ENCODE data around the gene CATSPER3. TPM values are rescaled to one million over a fixed set of nuclear protein-coding genes. Genes with fewer than 3 reads are reported as not detected.
A peak's percentile ranks its signal among the peaks of the same experiment; 100 is the strongest.

CATSPER3 gene
- polyA plus RNA-seq, 2 of the 4 experiments (the other 2 are of a cell fraction), result 0.41 to 0.74 TPM

DNA sequence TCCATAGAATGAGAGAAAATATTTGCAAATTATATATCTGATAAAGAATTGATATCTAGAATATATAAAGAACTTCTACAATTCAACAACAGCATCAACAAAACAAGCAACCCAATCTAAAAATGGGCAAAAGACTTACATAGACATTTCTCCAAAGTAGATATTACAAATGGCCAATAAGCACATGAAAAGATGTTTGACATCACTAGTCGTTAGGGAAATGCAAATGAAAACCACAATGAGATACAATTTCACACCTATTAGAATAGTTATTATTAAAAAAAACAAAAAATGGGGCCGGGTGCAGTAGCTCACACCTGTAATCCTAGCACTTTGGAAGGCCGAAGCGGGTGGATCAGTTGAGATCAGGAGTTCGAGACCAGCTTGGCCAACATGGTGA lies 24.4 kb downstream of the CATSPER3 start:
- ATAC-seq (no peak), DNase-seq (ENCODE audit: low read depth in 1 of 2, low spot score in 1 of 2) (no peak), FAIRE-seq (no peak)
- CTCF ChIA-PET, result no interaction called here
- POLR2A ChIA-PET, result no interaction called here
- WGBS (ENCODE audit: missing lambda C conversion rate), result 82% methylated on average over 5 of the region's 5 CpGs
- H3K9me3 ChIP-seq, result no peaks in the 10 kb centered on the region
- no peaks in the 10 kb centered on the region for H3K4me1 ChIP-seq
- H3K4me2 ChIP-seq, result no peak overlapping the region
- TF ChIP-seq EHF (CRISPR knock-in tag; IDR thresholded peaks at IDR 0.05) (no peak), RFX5 (IDR thresholded peaks at IDR 0.05) (peak; percentile 85), FOSL2 (IDR thresholded peaks at IDR 0.05) (no peak), FOSL2 (CRISPR knock-in tag; IDR thresholded peaks at IDR 0.05) (no peak), NPAS2 (CRISPR knock-in tag; IDR thresholded peaks at IDR 0.05; ENCODE audit: borderline replicate concordance) (no peak)
- H3K27ac ChIP-seq, result no peak overlapping the region
- no peak overlapping the region for H3K4me3 ChIP-seq

DNA sequence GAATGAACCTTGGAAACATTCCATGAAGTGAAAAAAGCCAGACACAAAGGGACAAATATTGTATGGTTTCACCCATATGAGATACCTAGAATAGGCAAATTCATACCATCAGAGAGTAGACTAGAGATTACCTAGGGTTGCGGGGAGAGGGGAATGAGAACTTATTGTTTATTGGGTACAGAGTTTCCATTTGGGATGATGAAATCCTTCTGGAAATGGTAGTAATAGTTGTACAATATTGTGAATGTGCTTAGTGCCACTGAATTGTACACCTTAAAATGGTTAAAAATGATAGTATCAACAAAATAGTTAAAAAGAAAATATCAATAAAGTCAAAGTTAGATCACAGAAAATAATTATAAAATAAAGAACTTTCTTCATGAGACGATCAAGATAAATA lies 25.5 kb downstream of the CATSPER3 start:
- no peak overlapping the region for H3K4me3 ChIP-seq
- no peak for FAIRE-seq
- WGBS (ENCODE audit: missing lambda C conversion rate), result 83% methylated on average over 2 of the region's 2 CpGs
- no peak for TF ChIP-seq CEBPB (IDR thresholded peaks at IDR 0.05)
- no peak for TF ChIP-seq FOSB (CRISPR knock-in tag; IDR thresholded peaks at IDR 0.05)
- TF ChIP-seq FOXS1 (CRISPR knock-in tag; IDR thresholded peaks at IDR 0.05), result no peak
- TF ChIP-seq ELK1 (IDR thresholded peaks at IDR 0.05; ENCODE audit: low read depth, low read length), result no peak
- TF ChIP-seq MAZ (IDR thresholded peaks at IDR 0.05; ENCODE audit: borderline replicate concordance, low read depth, low read length), result no peak
- no peak for TF ChIP-seq PHF8 (IDR thresholded peaks at IDR 0.05; ENCODE audit: borderline replicate concordance, low read depth)
- no peak for TF ChIP-seq HOXB5 (CRISPR knock-in tag; IDR thresholded peaks at IDR 0.05)
- no peak for TF ChIP-seq KDM5A (IDR thresholded peaks at IDR 0.05)
- no peak for DNase-seq (ENCODE audit: low read depth in 1 of 2, low spot score in 1 of 2)
- CTCF ChIA-PET, result no interaction called here
- no peaks in the 10 kb centered on the region for H3K4me1 ChIP-seq
- no peaks in the 10 kb centered on the region for H3K9me3 ChIP-seq
- H3K4me2 ChIP-seq, result no peak overlapping the region
- POLR2A ChIA-PET, result no interaction called here
- ATAC-seq, result no peak
- no peak overlapping the region for H3K27ac ChIP-seq

DNA sequence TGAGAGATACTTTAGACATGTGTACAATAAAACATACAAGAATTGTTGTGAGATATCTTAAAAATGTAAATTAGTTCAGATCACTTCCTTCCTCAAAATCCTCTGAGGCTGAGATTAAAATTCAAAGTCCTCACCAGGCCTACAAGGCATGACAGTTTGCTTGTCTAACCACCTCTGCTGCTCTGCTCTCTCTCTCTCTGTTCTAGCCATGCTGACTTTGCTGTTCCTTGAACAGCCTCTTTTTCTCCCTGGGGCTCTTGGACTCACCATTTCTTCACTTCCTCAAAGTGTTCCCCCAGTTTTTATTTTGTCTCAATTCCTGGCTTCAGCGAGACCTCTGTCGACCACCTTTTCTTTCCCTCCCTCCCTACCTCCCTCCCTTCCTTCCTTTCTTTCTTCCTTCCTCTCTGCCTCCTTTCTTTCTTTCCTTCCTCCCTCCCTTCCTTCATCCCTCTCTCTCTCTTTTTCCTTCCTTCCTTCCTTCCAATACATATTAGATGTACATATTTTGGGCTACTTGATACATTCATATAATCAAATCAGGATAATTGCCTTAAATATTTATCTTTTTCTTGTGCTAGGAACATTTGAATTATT lies 27.0 kb downstream of the CATSPER3 start:
- TF ChIP-seq, protein P1, sequence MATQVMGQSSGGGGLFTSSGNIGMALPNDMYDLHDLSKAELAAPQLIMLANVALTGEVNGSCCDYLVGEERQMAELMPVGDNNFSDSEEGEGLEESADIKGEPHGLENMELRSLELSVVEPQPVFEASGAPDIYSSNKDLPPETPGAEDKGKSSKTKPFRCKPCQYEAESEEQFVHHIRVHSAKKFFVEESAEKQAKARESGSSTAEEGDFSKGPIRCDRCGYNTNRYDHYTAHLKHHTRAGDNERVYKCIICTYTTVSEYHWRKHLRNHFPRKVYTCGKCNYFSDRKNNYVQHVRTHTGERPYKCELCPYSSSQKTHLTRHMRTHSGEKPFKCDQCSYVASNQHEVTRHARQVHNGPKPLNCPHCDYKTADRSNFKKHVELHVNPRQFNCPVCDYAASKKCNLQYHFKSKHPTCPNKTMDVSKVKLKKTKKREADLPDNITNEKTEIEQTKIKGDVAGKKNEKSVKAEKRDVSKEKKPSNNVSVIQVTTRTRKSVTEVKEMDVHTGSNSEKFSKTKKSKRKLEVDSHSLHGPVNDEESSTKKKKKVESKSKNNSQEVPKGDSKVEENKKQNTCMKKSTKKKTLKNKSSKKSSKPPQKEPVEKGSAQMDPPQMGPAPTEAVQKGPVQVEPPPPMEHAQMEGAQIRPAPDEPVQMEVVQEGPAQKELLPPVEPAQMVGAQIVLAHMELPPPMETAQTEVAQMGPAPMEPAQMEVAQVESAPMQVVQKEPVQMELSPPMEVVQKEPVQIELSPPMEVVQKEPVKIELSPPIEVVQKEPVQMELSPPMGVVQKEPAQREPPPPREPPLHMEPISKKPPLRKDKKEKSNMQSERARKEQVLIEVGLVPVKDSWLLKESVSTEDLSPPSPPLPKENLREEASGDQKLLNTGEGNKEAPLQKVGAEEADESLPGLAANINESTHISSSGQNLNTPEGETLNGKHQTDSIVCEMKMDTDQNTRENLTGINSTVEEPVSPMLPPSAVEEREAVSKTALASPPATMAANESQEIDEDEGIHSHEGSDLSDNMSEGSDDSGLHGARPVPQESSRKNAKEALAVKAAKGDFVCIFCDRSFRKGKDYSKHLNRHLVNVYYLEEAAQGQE (IDR thresholded peaks at IDR 0.05), result no peak
- TF ChIP-seq JUN (IDR thresholded peaks at IDR 0.05) (no peak), ZC3H11A (IDR thresholded peaks at IDR 0.05) (no peak), ZSCAN20 (CRISPR knock-in tag; IDR thresholded peaks at IDR 0.05) (no peak), CBX2 (IDR thresholded peaks at IDR 0.05; ENCODE audit: borderline replicate concordance, low read depth) (no peak), CBX8 (IDR thresholded peaks at IDR 0.05) (no peak), FOSB (CRISPR knock-in tag; IDR thresholded peaks at IDR 0.05) (no peak), HMGXB4 (CRISPR knock-in tag; IDR thresholded peaks at IDR 0.05; ENCODE audit: borderline replicate concordance) (no peak)
- TF ChIP-seq, protein P2, sequence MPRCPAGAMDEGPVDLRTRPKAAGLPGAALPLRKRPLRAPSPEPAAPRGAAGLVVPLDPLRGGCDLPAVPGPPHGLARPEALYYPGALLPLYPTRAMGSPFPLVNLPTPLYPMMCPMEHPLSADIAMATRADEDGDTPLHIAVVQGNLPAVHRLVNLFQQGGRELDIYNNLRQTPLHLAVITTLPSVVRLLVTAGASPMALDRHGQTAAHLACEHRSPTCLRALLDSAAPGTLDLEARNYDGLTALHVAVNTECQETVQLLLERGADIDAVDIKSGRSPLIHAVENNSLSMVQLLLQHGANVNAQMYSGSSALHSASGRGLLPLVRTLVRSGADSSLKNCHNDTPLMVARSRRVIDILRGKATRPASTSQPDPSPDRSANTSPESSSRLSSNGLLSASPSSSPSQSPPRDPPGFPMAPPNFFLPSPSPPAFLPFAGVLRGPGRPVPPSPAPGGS (IDR thresholded peaks at IDR 0.05), result no peak
- Histone ChIP-seq H3K4me3 (no peak overlapping the region), H3K4me1 (no peaks in the 10 kb centered on the region), H3K4me2 (no peak overlapping the region), H3K9me3 (no peaks in the 10 kb centered on the region), H3K27ac (no peak overlapping the region)
- ChIA-PET POLR2A (no interaction called here), CTCF (interaction anchor here (0.5 kb wide), 1 partner anchor 181 kb away, joined by 3 read pairs; no protein-coding TSS in a partner anchor)
- 94% methylated on average over 2 of the region's 2 CpGs for WGBS (ENCODE audit: missing lambda C conversion rate)
- ATAC-seq (no peak), FAIRE-seq (no peak), DNase-seq (ENCODE audit: low read depth in 1 of 2, low spot score in 1 of 2) (no peak)
